ENCODE data around the gene HAUS7.

Gene HAUS7

DNA sequence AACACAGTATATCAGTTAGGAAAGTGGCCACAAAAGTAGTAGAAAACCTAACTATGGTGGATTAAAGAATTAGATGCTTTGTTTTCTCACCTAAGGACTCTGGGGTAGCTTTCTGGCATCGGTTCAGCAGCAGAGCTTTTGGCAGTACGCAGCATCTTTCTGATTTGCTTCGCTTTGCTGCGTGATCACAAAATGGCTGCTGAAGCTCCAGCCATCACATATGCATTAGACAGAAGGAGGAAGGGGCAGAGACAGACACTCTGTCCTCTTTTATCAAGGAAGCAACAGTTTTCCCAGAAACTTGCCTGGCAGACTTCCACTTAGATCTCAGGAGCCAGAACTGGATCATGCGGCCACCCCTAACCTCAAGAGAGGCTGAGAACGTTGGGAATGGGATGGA is 39.6 kb downstream of the HAUS7 start:
- Histone ChIP-seq H3K27me3 (ENCODE audit: low read depth, low read length) (no peaks in the 10 kb centered on the region), H3K4me3 (ENCODE audit: low read depth in 1 of 2, low read length in 2 of 2) (no peak overlapping the region)

DNA sequence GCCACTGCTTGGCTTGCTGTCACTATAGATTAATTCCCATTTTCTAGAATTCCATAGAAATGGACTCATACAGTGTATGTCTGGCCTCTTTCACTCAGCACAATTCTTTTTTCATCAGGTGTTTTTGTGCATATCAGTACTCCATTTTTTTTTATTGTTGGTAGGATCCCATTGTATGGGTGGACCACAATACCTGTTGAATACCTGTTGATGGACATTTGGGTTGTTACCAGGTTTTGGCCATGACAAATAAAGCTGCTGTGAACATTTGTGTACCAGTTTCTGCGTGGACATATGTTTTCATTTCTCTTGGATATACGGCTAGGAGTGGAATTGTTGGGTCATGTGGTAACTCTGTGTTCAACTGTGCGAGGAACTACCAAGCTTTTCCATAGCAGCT is 44.2 kb downstream of the HAUS7 start:
- Histone ChIP-seq H3K9me3 (ENCODE audit: control insufficient read depth in 1 of 2, low read length in 2 of 2) (peaks cover 0 to 2% of the 10 kb centered on the region in 2 donors), H3K36me3 (ENCODE audit: control insufficient read depth in 1 of 2, insufficient read depth in 2 of 2, low read length in 2 of 2) (peaks cover 0 to 6% of the 10 kb centered on the region in 2 donors), H3K27me3 (ENCODE audit: low read depth, low read length) (no peaks in the 10 kb centered on the region), H3K27ac (ENCODE audit: low read length) (no peak overlapping the region), H3K4me1 (ENCODE audit: control insufficient read depth in 1 of 2, insufficient read depth in 2 of 2, low read length in 2 of 2) (no peaks in the 10 kb centered on the region), H3K4me3 (ENCODE audit: low read depth in 1 of 2, low read length in 2 of 2) (no peak overlapping the region)

More for the DNA sequence above, 39.6 kb downstream of the HAUS7 start:
- Histone ChIP-seq H3K4me1 (ENCODE audit: control insufficient read depth in 1 of 2, insufficient read depth in 2 of 2, low read length in 2 of 2) (no peaks in the 10 kb centered on the region), H3K36me3 (ENCODE audit: control insufficient read depth in 1 of 2, insufficient read depth in 2 of 2, low read length in 2 of 2) (no peaks in the 10 kb centered on the region), H3K27ac (ENCODE audit: low read length) (no peak overlapping the region), H3K9me3 (ENCODE audit: control insufficient read depth in 1 of 2, low read length in 2 of 2) (peaks cover 0 to 2% of the 10 kb centered on the region in 2 donors)

DNA sequence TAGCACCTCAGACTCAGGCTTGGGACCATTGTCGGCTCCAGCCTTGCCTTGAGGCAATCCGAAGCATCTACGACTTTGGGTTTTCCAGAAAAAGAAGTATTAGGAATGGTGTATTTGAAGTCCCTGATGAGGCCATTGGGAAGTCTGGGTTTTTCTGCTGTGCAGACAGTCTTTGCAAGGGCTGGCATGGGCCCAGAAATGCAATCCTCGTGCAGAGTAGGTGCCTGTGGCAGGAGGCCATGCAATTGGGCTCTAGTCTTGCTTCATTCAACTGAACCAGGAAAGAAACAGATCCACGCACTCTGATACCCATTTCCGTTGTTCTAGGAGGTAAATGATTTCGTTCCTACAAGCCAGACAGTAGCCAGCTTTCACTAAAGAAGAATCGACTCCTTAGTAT is 46.7 kb downstream of the HAUS7 start:
- Histone ChIP-seq H3K27me3 (ENCODE audit: low read depth, low read length) (no peaks in the 10 kb centered on the region), H3K4me3 (ENCODE audit: low read depth in 1 of 2, low read length in 2 of 2) (no peak overlapping the region), H3K27ac (ENCODE audit: low read length) (no peak overlapping the region), H3K9me3 (ENCODE audit: control insufficient read depth in 1 of 2, low read length in 2 of 2) (no peaks in the 10 kb centered on the region), H3K4me1 (ENCODE audit: control insufficient read depth in 1 of 2, insufficient read depth in 2 of 2, low read length in 2 of 2) (no peaks in the 10 kb centered on the region), H3K36me3 (ENCODE audit: control insufficient read depth in 1 of 2, insufficient read depth in 2 of 2, low read length in 2 of 2) (peaks cover 0 to 14% of the 10 kb centered on the region in 2 donors)

DNA sequence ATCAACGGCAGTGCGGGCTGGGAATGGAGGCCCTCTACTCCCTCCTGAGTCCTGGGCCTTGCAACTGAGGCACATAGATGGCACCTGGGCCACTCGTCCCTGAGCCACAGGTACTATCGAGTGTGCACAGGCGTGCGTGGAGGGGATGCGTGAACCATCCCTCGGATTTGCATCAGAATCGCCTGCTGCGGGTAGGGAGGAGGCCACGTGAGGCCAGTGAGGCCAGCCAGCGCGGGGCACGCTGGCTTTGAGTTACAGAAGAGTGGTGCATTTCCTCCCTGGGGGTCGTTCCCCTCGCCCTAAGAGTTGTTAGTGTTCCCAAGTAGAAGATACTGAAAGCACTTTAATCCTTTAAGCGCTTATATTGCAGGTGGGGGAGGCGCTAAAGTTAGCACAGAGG is 48.5 kb downstream of the HAUS7 start:
- Histone ChIP-seq H3K4me1 (ENCODE audit: control insufficient read depth in 1 of 2, insufficient read depth in 2 of 2, low read length in 2 of 2) (no peaks in the 10 kb centered on the region), H3K27ac (ENCODE audit: low read length) (no peak overlapping the region), H3K9me3 (ENCODE audit: control insufficient read depth in 1 of 2, low read length in 2 of 2) (no peaks in the 10 kb centered on the region), H3K36me3 (ENCODE audit: control insufficient read depth in 1 of 2, insufficient read depth in 2 of 2, low read length in 2 of 2) (peaks cover 0 to 14% of the 10 kb centered on the region in 2 donors), H3K27me3 (ENCODE audit: low read depth, low read length) (no peaks in the 10 kb centered on the region), H3K4me3 (ENCODE audit: low read depth in 1 of 2, low read length in 2 of 2) (no peak overlapping the region)

DNA sequence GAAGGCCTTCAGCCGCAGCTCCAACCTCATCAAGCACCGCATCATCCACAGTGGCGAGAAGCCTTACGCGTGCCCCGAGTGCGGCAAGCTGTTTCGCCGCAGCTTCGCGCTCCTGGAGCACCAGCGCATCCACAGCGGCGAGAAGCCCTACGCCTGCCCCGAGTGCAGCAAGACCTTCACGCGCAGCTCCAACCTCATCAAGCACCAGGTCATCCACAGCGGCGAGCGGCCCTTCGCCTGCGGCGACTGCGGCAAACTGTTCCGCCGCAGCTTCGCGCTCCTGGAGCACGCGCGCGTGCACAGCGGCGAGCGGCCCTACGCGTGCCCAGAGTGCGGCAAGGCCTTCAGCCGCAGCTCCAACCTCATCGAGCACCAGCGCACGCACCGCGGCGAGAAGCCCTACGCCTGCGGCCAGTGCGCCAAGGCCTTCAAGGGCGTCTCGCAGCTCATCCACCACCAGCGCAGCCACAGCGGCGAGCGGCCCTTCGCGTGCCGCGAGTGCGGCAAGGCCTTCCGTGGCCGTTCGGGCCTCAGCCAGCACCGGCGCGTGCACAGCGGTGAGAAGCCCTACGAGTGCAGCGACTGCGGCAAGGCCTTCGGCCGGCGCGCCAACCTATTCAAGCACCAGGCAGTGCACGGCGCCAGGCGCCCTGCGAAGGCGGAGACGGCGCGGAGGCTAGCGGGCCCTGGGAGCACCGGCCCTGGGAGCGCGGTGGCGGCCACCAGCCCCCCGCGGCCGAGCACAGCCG is 49.4 kb downstream of the HAUS7 start:
- H3K9me3 ChIP-seq (ENCODE audit: control insufficient read depth in 1 of 2, low read length in 2 of 2), result no peaks in the 10 kb centered on the region
- no peak overlapping the region for H3K27ac ChIP-seq (ENCODE audit: low read length)
- no peaks in the 10 kb centered on the region for H3K27me3 ChIP-seq (ENCODE audit: low read depth, low read length)
- H3K4me3 ChIP-seq (ENCODE audit: low read depth in 1 of 2, low read length in 2 of 2), result no peak overlapping the region
- peaks cover 0 to 14% of the 10 kb centered on the region in 2 donors for H3K36me3 ChIP-seq (ENCODE audit: control insufficient read depth in 1 of 2, insufficient read depth in 2 of 2, low read length in 2 of 2)
- H3K4me1 ChIP-seq (ENCODE audit: control insufficient read depth in 1 of 2, insufficient read depth in 2 of 2, low read length in 2 of 2), result no peaks in the 10 kb centered on the region

DNA sequence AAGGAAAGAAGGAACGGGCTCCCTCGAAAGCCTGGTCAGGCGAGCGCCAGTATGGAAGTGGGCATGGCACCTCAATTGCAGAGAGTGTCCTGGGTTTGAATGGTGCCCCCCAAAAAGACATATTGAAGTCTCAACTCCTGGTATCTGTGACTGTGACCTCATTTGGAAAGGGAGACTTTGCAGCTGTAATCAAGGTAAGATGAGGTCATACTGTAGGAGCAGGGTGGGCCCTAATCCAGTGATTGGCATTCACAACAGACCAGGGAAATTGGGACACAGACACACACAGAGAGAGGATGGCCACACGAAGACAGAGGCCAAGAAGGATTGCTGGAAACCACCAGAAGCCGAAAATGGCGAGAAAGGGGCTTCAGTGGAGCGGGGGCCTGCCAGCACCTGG is 52.7 kb downstream of the HAUS7 start:
- H3K4me3 ChIP-seq (ENCODE audit: low read depth in 1 of 2, low read length in 2 of 2), result no peak overlapping the region
- H3K9me3 ChIP-seq (ENCODE audit: control insufficient read depth in 1 of 2, low read length in 2 of 2), result no peaks in the 10 kb centered on the region
- peaks cover 0 to 14% of the 10 kb centered on the region in 2 donors for H3K36me3 ChIP-seq (ENCODE audit: control insufficient read depth in 1 of 2, insufficient read depth in 2 of 2, low read length in 2 of 2)
- no peaks in the 10 kb centered on the region for H3K27me3 ChIP-seq (ENCODE audit: low read depth, low read length)
- H3K27ac ChIP-seq (ENCODE audit: low read length), result no peak overlapping the region
- no peaks in the 10 kb centered on the region for H3K4me1 ChIP-seq (ENCODE audit: control insufficient read depth in 1 of 2, insufficient read depth in 2 of 2, low read length in 2 of 2)

DNA sequence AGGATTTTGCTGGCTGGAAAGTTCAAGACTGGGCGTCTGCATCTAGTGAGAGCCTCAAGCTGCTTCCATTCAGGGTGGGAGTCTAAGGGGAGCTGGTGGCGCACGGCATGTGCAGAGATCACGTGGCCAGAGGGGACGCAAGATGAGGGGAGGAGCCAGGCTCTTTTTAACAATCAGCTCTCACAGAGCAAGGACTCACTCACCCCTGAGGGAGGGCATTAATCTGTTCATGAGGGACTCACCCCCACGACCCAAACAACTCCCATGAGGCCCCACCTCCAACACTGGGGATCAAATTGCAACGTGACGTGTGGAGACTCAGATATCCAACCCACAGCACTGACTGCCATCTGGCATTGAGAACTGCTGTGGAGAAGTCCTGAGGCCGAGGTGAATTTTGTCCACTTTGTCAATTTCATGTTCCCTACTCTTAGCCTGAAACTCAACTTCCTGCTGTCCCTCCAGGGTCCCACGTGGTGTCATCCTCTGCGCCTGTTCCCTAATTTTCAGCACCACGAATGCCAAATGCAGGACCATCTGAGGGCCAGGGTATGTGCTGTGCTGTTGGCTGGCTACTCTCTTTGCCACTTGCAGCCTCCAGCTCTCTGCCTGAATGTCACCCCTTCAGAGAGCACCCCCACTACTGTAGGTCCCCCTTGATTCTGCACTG is 53.5 kb downstream of the HAUS7 start:
- Histone ChIP-seq H3K4me1 (ENCODE audit: control insufficient read depth in 1 of 2, insufficient read depth in 2 of 2, low read length in 2 of 2) (peaks cover 0 to 5% of the 10 kb centered on the region in 2 donors), H3K9me3 (ENCODE audit: control insufficient read depth in 1 of 2, low read length in 2 of 2) (no peaks in the 10 kb centered on the region), H3K36me3 (ENCODE audit: control insufficient read depth in 1 of 2, insufficient read depth in 2 of 2, low read length in 2 of 2) (peaks cover 0 to 13% of the 10 kb centered on the region in 2 donors), H3K27ac (ENCODE audit: low read length) (no peak overlapping the region), H3K4me3 (ENCODE audit: low read depth in 1 of 2, low read length in 2 of 2) (no peak overlapping the region), H3K27me3 (ENCODE audit: low read depth, low read length) (no peaks in the 10 kb centered on the region)

DNA sequence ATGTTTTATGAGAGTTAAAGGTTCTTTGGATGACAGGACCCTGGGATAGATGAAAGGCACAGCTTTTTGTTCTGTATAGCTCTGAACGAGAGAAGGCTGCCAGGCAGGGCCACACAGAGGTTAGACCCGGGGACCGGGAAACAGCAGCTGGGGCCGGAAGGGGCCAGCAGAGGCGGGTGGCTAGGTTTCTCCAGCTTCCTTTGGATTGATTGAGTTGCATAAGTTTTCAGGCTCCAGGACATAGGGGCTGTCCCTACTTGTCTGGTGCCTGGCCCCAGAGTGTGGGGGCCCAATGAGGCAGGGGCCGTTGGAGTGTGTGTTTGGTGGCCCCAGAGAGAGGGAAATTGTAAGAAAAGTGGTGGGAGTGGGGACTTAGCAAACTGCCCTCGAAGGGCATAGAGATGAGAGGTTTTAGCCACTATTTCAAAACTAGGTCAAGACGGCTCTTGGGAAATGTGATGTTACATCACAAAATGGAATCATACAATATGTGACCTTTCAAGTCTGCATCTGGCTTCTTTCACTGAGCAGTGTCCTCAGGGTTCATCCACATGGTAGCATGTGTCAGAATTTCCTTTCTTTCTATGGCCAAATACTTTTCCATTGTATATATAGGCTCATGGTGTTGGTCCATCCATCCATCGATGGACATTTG is 55.4 kb downstream of the HAUS7 start:
- no peaks in the 10 kb centered on the region for H3K27me3 ChIP-seq (ENCODE audit: low read depth, low read length)
- no peak overlapping the region for H3K4me3 ChIP-seq (ENCODE audit: low read depth in 1 of 2, low read length in 2 of 2)

DNA sequence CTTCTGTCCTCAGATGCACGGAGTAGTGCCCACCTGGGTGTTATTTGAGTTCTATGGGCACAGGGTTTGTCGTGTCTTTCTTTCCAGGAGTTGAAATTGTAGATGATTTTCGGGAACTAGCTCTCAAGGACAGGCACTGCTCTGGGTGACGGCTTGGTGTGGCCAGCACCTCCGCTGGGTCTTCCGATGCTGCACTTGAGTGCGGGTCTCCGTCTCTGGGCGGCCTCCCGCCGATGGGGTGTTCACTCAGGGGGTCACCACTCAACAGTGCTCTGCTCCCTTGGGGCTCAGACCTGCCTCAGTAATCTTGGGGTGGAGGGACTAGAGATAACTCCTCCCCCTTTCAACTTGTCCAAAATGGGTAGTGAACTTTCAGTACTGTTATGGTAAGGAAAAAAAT is 56.6 kb downstream of the HAUS7 start:
- H3K4me1 ChIP-seq (ENCODE audit: control insufficient read depth in 1 of 2, insufficient read depth in 2 of 2, low read length in 2 of 2), result peaks cover 0 to 7% of the 10 kb centered on the region in 2 donors
- no peaks in the 10 kb centered on the region for H3K9me3 ChIP-seq (ENCODE audit: control insufficient read depth in 1 of 2, low read length in 2 of 2)
- H3K27me3 ChIP-seq (ENCODE audit: low read depth, low read length), result no peaks in the 10 kb centered on the region
- H3K4me3 ChIP-seq (ENCODE audit: low read depth in 1 of 2, low read length in 2 of 2), result no peak overlapping the region
- H3K27ac ChIP-seq (ENCODE audit: low read length), result no peak overlapping the region
- no peaks in the 10 kb centered on the region for H3K36me3 ChIP-seq (ENCODE audit: control insufficient read depth in 1 of 2, insufficient read depth in 2 of 2, low read length in 2 of 2)

More for the DNA sequence above, 55.4 kb downstream of the HAUS7 start:
- peaks cover 0 to 7% of the 10 kb centered on the region in 2 donors for H3K4me1 ChIP-seq (ENCODE audit: control insufficient read depth in 1 of 2, insufficient read depth in 2 of 2, low read length in 2 of 2)
- no peaks in the 10 kb centered on the region for H3K36me3 ChIP-seq (ENCODE audit: control insufficient read depth in 1 of 2, insufficient read depth in 2 of 2, low read length in 2 of 2)
- no peaks in the 10 kb centered on the region for H3K9me3 ChIP-seq (ENCODE audit: control insufficient read depth in 1 of 2, low read length in 2 of 2)
- no peak overlapping the region for H3K27ac ChIP-seq (ENCODE audit: low read length)

DNA sequence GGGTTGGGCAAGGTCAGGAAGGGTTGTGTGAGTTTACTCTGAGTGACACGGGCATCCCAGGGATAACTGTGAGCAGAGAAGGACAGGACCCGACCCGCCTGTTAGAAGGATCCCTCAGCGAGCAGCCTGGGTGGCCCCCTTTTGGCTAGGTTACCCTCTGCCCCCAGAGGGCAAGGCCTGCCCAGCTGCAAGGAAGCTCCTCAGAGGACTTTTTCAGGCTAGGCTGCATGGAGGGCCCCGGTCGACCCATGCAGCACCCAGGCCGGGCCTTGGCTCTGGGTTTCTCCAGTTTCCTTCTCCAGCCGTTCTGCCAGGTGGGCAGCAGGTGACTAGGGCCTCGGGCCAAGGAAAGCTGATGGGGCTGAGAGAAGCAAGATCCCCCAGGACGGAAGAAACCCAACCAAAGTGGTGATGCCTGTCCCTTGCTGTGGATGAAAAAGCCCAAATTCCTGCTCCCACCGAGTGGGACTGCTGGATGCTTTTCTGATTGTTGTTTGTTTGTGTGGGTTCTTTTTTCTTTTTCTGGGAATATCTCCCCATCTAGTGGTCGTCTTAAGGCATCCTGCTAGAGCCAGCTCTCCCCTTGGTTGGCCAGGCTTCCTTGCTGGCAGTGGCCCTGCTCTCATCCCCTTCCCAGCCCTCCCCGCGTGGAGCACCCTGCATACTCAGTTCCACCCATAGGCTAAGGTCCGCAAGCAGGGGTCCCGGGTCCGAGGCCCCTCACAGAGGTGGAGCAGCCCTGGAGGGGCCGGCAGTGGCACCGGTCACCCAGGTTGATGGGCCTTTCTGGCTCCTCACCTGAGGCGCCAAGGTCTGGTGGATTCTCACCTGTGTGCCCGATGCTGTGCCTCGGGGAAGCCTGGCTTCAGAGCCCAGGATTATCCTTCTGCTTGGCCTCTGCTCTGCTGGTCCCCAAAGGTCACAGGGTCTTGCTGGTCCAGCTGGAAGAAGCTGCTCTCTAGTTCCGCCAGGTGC is 57.3 kb downstream of the HAUS7 start:
- H3K4me1 ChIP-seq (ENCODE audit: control insufficient read depth in 1 of 2, insufficient read depth in 2 of 2, low read length in 2 of 2), result peaks cover 0 to 7% of the 10 kb centered on the region in 2 donors
- peak overlapping the region in 1 of 2 donors; percentile 39 for H3K4me3 ChIP-seq (ENCODE audit: low read depth in 1 of 2, low read length in 2 of 2)
- no peaks in the 10 kb centered on the region for H3K9me3 ChIP-seq (ENCODE audit: control insufficient read depth in 1 of 2, low read length in 2 of 2)
- H3K27me3 ChIP-seq (ENCODE audit: low read depth, low read length), result no peaks in the 10 kb centered on the region
- H3K36me3 ChIP-seq (ENCODE audit: control insufficient read depth in 1 of 2, insufficient read depth in 2 of 2, low read length in 2 of 2), result no peaks in the 10 kb centered on the region
- H3K27ac ChIP-seq (ENCODE audit: low read length), result no peak overlapping the region

All from muscle layer of duodenum (tissue), 2 donors.